ENCODE data around the gene PTPRM. TPM values are rescaled to one million over a fixed set of nuclear protein-coding genes. Genes with fewer than 3 reads are reported as not detected.

Gene PTPRM
- polyA plus RNA-seq, 4 donors: 2.2 to 31.4 (median 18.1) TPM

DNA sequence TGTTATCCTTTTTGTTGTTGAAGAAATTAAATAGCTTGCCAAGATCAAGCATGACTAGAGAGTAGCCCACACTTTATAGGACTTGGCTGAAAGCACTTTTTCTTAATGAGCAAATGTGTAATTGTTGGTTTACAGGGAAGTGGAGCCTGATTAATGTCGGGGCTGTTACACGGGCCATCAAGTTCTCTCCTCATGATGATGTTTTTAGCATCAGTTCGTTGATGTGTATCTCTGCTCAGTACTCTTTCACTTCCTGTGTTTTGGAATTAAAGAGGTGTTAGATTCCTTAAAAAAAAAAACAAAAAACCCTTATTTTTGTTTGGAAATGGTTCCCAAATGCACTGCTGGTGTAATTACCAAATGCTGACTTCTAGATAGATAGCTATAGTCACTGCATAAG, 114.2 kb downstream of the PTPRM start:
- no peak for FAIRE-seq
- no peak overlapping the region for H3K4me3 ChIP-seq (ENCODE audit: low read depth in 1 of 3, low read length in 3 of 3)

DNA sequence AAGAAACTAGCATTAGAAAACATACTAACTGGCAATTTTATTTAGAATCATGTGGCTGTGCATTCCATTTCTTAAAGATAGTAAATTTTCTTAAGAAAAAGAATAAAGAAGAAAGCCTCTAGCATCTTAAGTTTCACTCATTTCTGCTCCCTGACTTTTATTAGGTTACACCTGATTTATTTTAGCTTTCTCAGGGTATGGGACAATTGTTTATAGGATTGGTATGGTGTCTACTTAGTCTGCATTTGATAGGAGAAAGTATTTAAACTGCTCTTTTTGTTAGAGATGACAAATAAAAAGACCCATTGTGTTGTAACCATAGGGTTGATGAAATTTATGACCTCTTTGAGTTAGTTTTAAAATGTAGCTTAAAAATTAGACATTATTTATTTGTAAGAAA, 115.2 kb downstream of the PTPRM start:
- Histone ChIP-seq H3K36me3 (ENCODE audit: control insufficient read depth in 3 of 3, insufficient read depth in 2 of 3, low read depth in 1 of 3, low read length in 3 of 3) (no peaks in the 10 kb centered on the region), H3K9me3 (ENCODE audit: control insufficient read depth in 2 of 2, insufficient read depth in 1 of 2, low read depth in 1 of 2, low read length in 1 of 2) (no peaks in the 10 kb centered on the region), H3K4me1 (ENCODE audit: control insufficient read depth in 3 of 3, insufficient read depth in 2 of 3, low read depth in 1 of 3, low read length in 2 of 3) (peaks cover 0 to 2% (median 0%) of the 10 kb centered on the region in 3 donors), H3K4me3 (ENCODE audit: low read depth in 1 of 3, low read length in 3 of 3) (no peak overlapping the region), H3K27ac (ENCODE audit: low read depth in 1 of 3, low read length in 2 of 3) (no peak overlapping the region), H3K27me3 (ENCODE audit: control insufficient read depth in 3 of 3, insufficient read depth in 3 of 3, low read length in 3 of 3) (no peaks in the 10 kb centered on the region)
- no peak for DNase-seq
- no peak for FAIRE-seq

More for the DNA sequence above, 114.2 kb downstream of the PTPRM start:
- 59 to 75% (median 73%) methylated on average over 3 of the region's 3 CpGs for WGBS, 3 donors
- Histone ChIP-seq H3K36me3 (ENCODE audit: control insufficient read depth in 3 of 3, insufficient read depth in 2 of 3, low read depth in 1 of 3, low read length in 3 of 3) (no peaks in the 10 kb centered on the region), H3K4me1 (ENCODE audit: control insufficient read depth in 3 of 3, insufficient read depth in 2 of 3, low read depth in 1 of 3, low read length in 2 of 3) (peaks cover 0 to 2% (median 0%) of the 10 kb centered on the region in 3 donors), H3K9me3 (ENCODE audit: control insufficient read depth in 2 of 2, insufficient read depth in 1 of 2, low read depth in 1 of 2, low read length in 1 of 2) (no peaks in the 10 kb centered on the region), H3K27ac (ENCODE audit: low read depth in 1 of 3, low read length in 2 of 3) (no peak overlapping the region), H3K27me3 (ENCODE audit: control insufficient read depth in 3 of 3, insufficient read depth in 3 of 3, low read length in 3 of 3) (no peaks in the 10 kb centered on the region)
- DNase-seq: no peak

- Histone ChIP-seq H3K4me3 (ENCODE audit: low read depth in 1 of 3, low read length in 3 of 3) (no peak overlapping the region), H3K9me3 (ENCODE audit: control insufficient read depth in 2 of 2, insufficient read depth in 1 of 2, low read depth in 1 of 2, low read length in 1 of 2) (no peaks in the 10 kb centered on the region), H3K4me1 (ENCODE audit: control insufficient read depth in 3 of 3, insufficient read depth in 2 of 3, low read depth in 1 of 3, low read length in 2 of 3) (peaks cover 0 to 2% (median 0%) of the 10 kb centered on the region in 3 donors), H3K36me3 (ENCODE audit: control insufficient read depth in 3 of 3, insufficient read depth in 2 of 3, low read depth in 1 of 3, low read length in 3 of 3) (no peaks in the 10 kb centered on the region), H3K27me3 (ENCODE audit: control insufficient read depth in 3 of 3, insufficient read depth in 3 of 3, low read length in 3 of 3) (no peaks in the 10 kb centered on the region), H3K27ac (ENCODE audit: low read depth in 1 of 3, low read length in 2 of 3) (no peak overlapping the region)
- 83 to 88% (median 84%) methylated on average over 3 of the region's 3 CpGs for WGBS, 3 donors
- FAIRE-seq: no peak
- DNase-seq: no peak
These were observed 116.6 kb downstream of the PTPRM start for GRCh38 chr18:7683753-7684152.

DNA sequence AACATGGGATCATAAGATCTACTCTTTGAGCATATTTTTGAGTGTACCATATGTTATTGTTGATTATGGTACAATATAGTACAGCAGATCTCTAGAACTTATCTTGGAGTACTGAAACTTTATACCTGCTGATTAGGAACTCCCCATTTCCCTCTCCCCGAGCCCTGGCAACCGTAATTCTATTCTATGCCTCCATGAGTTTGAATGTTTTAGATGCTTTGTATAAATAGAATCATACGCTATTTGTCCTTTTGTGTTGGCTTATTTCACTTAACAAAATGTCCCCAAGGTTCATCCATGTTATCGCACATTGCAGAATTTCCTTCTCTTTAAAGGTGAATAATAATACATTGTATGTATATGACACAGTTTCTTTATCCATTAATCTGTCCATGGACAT, 117.2 kb downstream of the PTPRM start:
- 93 to 95% (median 94%) methylated on average over 4 of the region's 4 CpGs for WGBS, 3 donors
- FAIRE-seq (no peak), DNase-seq (no peak)
- Histone ChIP-seq H3K4me3 (ENCODE audit: low read depth in 1 of 3, low read length in 3 of 3) (no peak overlapping the region), H3K9me3 (ENCODE audit: control insufficient read depth in 2 of 2, insufficient read depth in 1 of 2, low read depth in 1 of 2, low read length in 1 of 2) (no peaks in the 10 kb centered on the region), H3K36me3 (ENCODE audit: control insufficient read depth in 3 of 3, insufficient read depth in 2 of 3, low read depth in 1 of 3, low read length in 3 of 3) (no peaks in the 10 kb centered on the region), H3K4me1 (ENCODE audit: control insufficient read depth in 3 of 3, insufficient read depth in 2 of 3, low read depth in 1 of 3, low read length in 2 of 3) (peaks cover 0 to 2% (median 0%) of the 10 kb centered on the region in 3 donors), H3K27me3 (ENCODE audit: control insufficient read depth in 3 of 3, insufficient read depth in 3 of 3, low read length in 3 of 3) (no peaks in the 10 kb centered on the region), H3K27ac (ENCODE audit: low read depth in 1 of 3, low read length in 2 of 3) (no peak overlapping the region)

- Histone ChIP-seq H3K9me3 (ENCODE audit: control insufficient read depth in 2 of 2, insufficient read depth in 1 of 2, low read depth in 1 of 2, low read length in 1 of 2) (no peaks in the 10 kb centered on the region), H3K4me3 (ENCODE audit: low read depth in 1 of 3, low read length in 3 of 3) (no peak overlapping the region)
- FAIRE-seq: no peak
These were observed 117.8 kb downstream of the PTPRM start for GRCh38 chr18:7684966-7685365.

DNA sequence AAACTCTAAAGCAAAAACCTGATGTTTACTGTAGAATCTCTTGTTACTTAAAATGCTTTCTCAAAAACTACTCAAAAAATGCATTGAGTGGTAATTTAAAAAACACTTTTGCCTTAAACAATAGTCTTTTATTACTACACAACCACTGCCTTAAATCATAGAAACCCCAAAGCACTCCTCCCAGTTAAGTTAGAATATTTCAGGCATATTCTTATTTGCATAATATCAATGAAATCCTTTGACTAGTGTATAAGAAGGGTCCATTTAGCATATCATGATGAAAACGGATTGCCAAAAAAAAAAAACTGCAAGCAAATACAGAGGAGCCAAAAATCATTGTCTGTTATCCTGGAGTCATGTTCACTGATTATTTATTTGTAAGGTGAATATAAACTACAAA, 119.2 kb downstream of the PTPRM start:
- Histone ChIP-seq H3K36me3 (ENCODE audit: control insufficient read depth in 3 of 3, insufficient read depth in 2 of 3, low read depth in 1 of 3, low read length in 3 of 3) (no peaks in the 10 kb centered on the region), H3K9me3 (ENCODE audit: control insufficient read depth in 2 of 2, insufficient read depth in 1 of 2, low read depth in 1 of 2, low read length in 1 of 2) (no peaks in the 10 kb centered on the region), H3K4me3 (ENCODE audit: low read depth in 1 of 3, low read length in 3 of 3) (no peak overlapping the region), H3K27ac (ENCODE audit: low read depth in 1 of 3, low read length in 2 of 3) (no peak overlapping the region), H3K4me1 (ENCODE audit: control insufficient read depth in 3 of 3, insufficient read depth in 2 of 3, low read depth in 1 of 3, low read length in 2 of 3) (peaks cover 0 to 2% (median 0%) of the 10 kb centered on the region in 3 donors), H3K27me3 (ENCODE audit: control insufficient read depth in 3 of 3, insufficient read depth in 3 of 3, low read length in 3 of 3) (no peaks in the 10 kb centered on the region)
- DNase-seq (no peak), FAIRE-seq (no peak)
- WGBS, 3 donors: 66 to 67% (median 67%) methylated on average over 1 of the region's 1 CpG

More at GRCh38 chr18:7684966-7685365, 117.8 kb downstream of the PTPRM start:
- no peak for DNase-seq
- no peak overlapping the region for H3K27ac ChIP-seq (ENCODE audit: low read depth in 1 of 3, low read length in 2 of 3)
- peaks cover 0 to 2% (median 0%) of the 10 kb centered on the region in 3 donors for H3K4me1 ChIP-seq (ENCODE audit: control insufficient read depth in 3 of 3, insufficient read depth in 2 of 3, low read depth in 1 of 3, low read length in 2 of 3)
- no peaks in the 10 kb centered on the region for H3K36me3 ChIP-seq (ENCODE audit: control insufficient read depth in 3 of 3, insufficient read depth in 2 of 3, low read depth in 1 of 3, low read length in 3 of 3)
- WGBS, 3 donors: 73 to 78% (median 76%) methylated on average over 3 of the region's 3 CpGs
- no peaks in the 10 kb centered on the region for H3K27me3 ChIP-seq (ENCODE audit: control insufficient read depth in 3 of 3, insufficient read depth in 3 of 3, low read length in 3 of 3)

GRCh38 chr18:7688580-7688979, 121.5 kb downstream of the PTPRM start:
- DNase-seq: no peak
- H3K36me3 ChIP-seq (ENCODE audit: control insufficient read depth in 3 of 3, insufficient read depth in 2 of 3, low read depth in 1 of 3, low read length in 3 of 3): no peaks in the 10 kb centered on the region

GRCh38 chr18:7691206-7691605, 124.1 kb downstream of the PTPRM start:
- no peak for DNase-seq
- no peaks in the 10 kb centered on the region for H3K9me3 ChIP-seq (ENCODE audit: control insufficient read depth in 2 of 2, insufficient read depth in 1 of 2, low read depth in 1 of 2, low read length in 1 of 2)
- H3K36me3 ChIP-seq (ENCODE audit: control insufficient read depth in 3 of 3, insufficient read depth in 2 of 3, low read depth in 1 of 3, low read length in 3 of 3): no peaks in the 10 kb centered on the region
- WGBS, 3 donors: 94 to 95% (median 94%) methylated on average over 3 of the region's 3 CpGs
- FAIRE-seq: no peak
- no peak overlapping the region for H3K4me3 ChIP-seq (ENCODE audit: low read depth in 1 of 3, low read length in 3 of 3)
- H3K27ac ChIP-seq (ENCODE audit: low read depth in 1 of 3, low read length in 2 of 3): no peak overlapping the region
- H3K4me1 ChIP-seq (ENCODE audit: control insufficient read depth in 3 of 3, insufficient read depth in 2 of 3, low read depth in 1 of 3, low read length in 2 of 3): no peaks in the 10 kb centered on the region
- H3K27me3 ChIP-seq (ENCODE audit: control insufficient read depth in 3 of 3, insufficient read depth in 3 of 3, low read length in 3 of 3): no peaks in the 10 kb centered on the region

More at GRCh38 chr18:7688580-7688979, 121.5 kb downstream of the PTPRM start:
- no peak overlapping the region for H3K4me3 ChIP-seq (ENCODE audit: low read depth in 1 of 3, low read length in 3 of 3)
- 87 to 91% (median 89%) methylated on average over 3 of the region's 3 CpGs for WGBS, 3 donors
- no peaks in the 10 kb centered on the region for H3K9me3 ChIP-seq (ENCODE audit: control insufficient read depth in 2 of 2, insufficient read depth in 1 of 2, low read depth in 1 of 2, low read length in 1 of 2)
- no peak for FAIRE-seq
- H3K27me3 ChIP-seq (ENCODE audit: control insufficient read depth in 3 of 3, insufficient read depth in 3 of 3, low read length in 3 of 3): no peaks in the 10 kb centered on the region
- H3K27ac ChIP-seq (ENCODE audit: low read depth in 1 of 3, low read length in 2 of 3): no peak overlapping the region
- peaks cover 0 to 2% (median 0%) of the 10 kb centered on the region in 3 donors for H3K4me1 ChIP-seq (ENCODE audit: control insufficient read depth in 3 of 3, insufficient read depth in 2 of 3, low read depth in 1 of 3, low read length in 2 of 3)

DNA sequence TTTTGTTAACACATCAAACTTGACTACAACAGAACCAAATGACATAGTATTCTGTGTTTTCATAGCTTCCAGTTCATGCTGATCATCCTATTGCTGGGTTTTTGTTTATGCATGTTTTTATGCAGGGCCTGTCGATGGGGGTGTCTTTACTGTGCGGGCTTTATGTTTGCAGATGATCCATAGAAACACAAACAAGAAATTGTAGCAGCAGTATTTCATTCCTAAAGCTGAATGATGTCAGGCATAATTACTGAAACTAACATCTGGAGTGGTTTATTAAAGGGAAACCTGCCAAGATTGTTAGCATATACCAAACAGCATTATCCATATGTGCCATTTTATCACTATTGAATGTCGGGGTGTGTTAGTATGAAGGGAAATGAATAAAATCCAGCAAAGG, 129.7 kb downstream of the PTPRM start:
- DNase-seq (no peak), FAIRE-seq (no peak)
- Histone ChIP-seq H3K4me3 (ENCODE audit: low read depth in 1 of 3, low read length in 3 of 3) (no peak overlapping the region), H3K27me3 (ENCODE audit: control insufficient read depth in 3 of 3, insufficient read depth in 3 of 3, low read length in 3 of 3) (no peaks in the 10 kb centered on the region), H3K9me3 (ENCODE audit: control insufficient read depth in 2 of 2, insufficient read depth in 1 of 2, low read depth in 1 of 2, low read length in 1 of 2) (no peaks in the 10 kb centered on the region), H3K4me1 (ENCODE audit: control insufficient read depth in 3 of 3, insufficient read depth in 2 of 3, low read depth in 1 of 3, low read length in 2 of 3) (no peaks in the 10 kb centered on the region), H3K36me3 (ENCODE audit: control insufficient read depth in 3 of 3, insufficient read depth in 2 of 3, low read depth in 1 of 3, low read length in 3 of 3) (no peaks in the 10 kb centered on the region), H3K27ac (ENCODE audit: low read depth in 1 of 3, low read length in 2 of 3) (no peak overlapping the region)
- 74 to 89% (median 78%) methylated on average over 3 of the region's 3 CpGs for WGBS, 3 donors
